NCI-H2227 (cell line): ENCODE measurements around the gene FFAR4.

Experiments
- DNase-seq: peaks from one replicate; lab custom pipeline; 2025; ENCODE audit not compliant: unreplicated experiment; lab: John Stamatoyannopoulos, UW

Gene FFAR4

DNA sequence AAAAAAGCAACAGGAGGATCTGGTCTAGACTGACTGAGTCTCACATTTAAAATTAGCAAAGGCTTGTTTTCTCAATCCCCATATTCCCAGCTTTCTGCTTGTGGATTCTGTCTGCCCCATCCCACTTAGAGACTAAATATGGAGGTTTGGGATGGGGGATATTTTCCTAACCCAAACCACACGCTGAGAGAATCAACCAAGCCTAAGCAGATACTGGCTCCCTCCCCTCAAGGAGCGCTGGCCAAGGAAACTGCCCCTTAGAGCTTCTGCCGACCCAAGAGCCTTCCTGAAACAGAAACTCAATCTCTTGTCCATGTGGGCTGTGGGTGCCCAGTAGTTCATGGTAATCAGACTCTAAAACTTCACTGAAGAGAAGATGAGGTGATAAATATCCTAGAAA lies 3.9 kb downstream of the FFAR4 start:
- DNase-seq = no peak

DNA sequence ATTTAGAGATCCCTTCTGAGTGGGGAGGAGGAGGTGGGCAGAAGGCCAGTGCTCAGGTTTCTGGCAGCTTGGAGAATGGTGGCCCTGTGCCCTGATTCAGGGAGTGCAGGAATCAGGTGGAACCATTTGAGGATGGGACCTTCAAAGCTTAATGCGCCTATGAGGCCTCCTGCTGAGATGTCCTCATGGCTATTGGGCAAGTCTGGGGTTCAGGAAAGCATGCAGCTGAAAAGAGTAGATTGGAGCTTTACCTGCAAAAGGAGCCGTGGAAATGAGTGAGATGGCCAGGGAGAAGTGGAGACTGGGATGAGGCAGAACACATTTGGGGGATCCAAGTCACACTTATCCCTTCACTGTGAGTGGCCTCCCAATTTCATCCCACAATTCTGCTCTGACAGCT lies 6.1 kb downstream of the FFAR4 start:
- no peak for DNase-seq

DNA sequence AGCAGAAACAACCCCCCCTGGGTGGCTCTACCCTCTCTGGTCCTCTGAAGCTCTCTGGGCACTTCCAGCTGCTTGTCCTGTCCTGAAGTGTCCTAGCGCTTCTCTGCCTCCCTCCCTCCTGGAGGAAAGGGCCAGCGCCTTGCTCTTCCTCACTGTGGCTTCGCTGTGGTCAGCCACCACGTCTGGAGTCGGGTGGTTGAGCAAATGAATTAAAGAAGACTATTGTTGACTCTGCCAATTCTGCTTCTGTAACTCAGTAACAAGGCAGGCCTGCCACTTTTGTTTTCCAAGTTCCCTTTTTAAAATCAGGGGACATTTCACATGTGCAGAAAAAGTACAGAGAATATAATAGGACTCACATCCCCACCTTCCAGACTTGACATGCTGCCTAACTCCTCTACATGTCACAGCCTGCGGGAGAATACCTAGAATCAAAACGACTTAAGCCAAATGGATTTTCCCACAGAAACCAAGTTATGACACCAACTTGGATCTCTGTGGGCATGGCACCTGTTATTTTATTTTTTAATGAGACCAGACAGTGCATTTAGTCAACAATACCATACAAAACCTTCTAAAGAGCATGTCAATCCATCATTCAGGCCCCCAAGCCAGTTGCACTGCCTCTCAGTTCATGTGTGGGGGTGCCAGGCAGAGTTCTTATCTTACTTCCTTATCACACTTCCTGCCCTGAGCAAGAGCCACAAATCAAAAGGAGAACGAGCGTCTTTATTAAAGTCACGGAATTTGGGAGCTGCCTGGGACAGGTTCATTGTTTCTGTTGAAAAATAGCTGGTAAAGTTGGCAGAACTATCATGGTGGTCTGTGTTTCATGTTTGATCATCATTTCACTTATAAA lies 6.8 kb downstream of the FFAR4 start:
- no peak for DNase-seq

DNA sequence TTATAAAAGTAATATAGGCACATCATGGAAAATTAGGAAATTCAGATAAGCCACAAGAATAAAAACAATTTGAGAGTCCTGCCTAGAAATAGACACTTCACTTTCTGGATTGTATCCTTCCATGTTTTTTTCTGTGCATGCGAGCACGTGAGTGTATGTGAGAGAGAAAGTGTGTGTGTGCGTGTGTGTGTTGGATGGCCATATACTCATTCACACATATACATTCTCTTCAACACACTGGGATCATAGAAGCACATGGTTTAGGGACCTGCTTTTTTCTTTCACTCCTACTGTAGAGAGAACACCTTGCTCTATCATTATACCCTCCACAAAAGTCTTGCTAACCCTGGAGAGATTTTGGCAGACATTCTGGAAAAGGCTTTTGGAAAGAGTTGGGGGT lies 7.5 kb downstream of the FFAR4 start:
- DNase-seq = no peak

DNA sequence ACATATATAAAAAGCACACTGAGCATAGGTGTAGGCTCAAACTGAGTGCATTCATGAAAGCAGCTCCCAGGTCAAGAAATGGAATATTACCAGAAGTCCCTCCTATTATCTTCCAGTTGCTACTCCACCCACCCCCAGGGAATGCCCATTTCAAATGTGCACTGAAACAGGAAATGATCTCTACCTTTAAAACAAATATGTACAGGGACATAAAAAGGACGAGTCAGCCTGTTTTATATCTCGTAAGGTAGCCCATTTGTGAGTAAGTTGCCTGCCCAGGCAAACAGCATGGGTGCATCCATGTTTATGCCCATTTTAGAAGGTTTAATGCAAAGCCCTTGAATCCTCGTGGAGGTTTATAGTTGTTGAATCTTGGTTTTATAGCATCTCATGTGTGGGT lies 10.4 kb downstream of the FFAR4 start:
- DNase-seq = no peak

DNA sequence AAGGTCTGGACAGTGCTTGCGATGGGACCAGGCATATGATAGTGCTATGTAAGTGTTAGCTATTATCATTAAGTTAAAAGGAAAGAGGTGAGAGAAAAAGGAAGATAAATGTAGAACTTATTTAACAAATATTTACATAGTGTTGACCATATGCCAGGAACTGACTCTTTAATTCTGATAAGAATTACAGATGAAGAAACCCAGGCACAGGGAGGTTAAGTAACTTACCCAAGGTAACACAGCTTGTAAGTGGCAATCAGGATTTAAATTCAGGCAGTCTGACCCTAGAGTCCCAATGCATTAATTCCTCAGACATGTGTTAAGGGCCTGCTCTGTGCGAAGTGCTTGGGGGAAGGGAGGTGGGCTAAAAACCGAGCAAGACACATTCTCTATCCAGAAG lies 11.1 kb downstream of the FFAR4 start:
- DNase-seq = no peak

DNA sequence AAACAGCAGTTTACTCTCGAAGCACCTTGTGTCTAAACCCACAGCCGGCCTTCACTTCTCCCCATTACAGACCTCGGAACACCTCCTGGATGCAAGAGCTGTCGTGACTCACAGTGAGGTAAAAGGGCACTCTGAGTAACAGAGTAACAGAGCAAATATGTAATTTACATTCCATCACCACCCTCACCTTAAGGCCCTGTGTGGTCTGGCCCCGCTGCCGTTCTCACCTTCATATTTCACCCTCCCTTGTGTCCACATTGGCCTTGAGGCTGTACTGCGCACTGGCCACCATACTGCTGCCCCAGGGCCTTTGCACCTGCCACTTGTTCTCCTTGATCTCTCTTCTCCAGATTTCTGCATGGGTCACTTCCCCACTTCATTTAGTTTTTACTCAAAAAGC lies 12.6 kb downstream of the FFAR4 start:
- DNase-seq = no peak

DNA sequence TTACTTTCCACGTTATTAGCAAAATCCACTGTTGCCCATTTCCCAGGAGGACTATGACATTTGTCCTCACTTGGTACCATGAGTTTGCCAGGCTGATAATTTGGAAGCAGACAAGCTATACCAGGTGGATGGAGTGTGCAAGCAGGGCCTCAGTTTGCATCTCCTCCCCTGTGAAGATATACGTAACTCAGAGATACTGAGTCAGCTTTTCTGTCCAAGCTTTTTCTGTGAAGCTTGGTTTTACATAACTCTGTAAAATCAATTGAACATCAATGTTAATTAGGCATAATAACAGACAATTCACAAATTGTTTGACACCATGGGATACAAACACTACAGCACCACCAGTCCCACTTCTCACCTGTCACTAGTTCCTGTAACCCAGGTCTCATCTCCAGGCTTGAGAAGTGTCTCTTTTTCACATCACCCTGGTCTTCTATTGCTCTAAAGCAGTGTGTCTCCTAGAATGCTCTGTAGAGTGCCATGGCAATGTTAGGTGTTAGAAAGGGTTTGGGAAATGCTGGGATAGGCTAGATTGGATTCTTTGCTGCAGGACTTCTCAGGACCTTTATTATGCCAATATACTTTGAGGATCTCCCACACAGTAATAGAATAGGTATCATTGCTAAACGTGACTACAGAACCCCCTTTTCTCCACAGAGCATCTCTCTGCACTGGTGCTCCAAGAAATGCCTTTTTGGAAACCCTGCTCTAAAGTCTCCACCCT lies 13.7 kb downstream of the FFAR4 start:
- DNase-seq = no peak

DNA sequence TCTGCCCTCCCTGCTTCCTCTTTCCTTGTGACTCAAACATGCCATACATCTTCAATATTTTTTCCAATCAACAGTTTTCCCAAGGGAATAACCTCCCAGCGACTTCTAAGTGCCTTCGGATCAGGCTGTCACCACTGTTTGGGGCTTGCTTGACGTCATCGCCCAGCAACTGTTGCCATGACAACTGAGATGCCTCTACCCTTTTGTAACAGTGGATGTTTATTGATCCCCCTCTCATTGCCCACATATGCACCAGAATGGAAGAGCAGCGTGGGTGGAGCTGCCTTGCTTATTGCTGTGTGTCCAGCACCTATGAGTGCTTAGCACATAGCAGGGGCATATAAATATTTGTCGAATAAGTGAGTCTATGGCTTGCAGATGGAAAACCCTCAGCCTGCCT lies 14.4 kb downstream of the FFAR4 start:
- DNase-seq = peak; percentile 61

DNA sequence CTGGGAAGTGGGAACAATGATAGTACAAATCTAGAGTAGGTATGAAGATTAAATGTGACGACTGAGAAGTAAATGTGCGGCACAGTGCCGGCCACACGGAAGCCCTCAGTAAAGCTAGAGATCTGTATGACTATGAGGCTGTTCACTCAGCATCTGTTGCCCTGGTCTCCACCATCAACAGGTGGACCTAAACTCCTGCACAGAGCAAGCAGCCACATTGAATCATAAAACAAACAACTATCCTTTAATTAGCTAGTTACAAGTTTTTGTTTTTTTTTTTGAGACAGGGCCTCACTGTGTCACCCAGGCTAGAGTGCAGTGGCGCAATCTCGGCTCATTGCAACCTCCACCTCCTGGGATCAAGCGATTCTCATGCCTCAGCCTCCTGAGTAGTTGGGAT lies 18.0 kb downstream of the FFAR4 start:
- no peak for DNase-seq

DNA sequence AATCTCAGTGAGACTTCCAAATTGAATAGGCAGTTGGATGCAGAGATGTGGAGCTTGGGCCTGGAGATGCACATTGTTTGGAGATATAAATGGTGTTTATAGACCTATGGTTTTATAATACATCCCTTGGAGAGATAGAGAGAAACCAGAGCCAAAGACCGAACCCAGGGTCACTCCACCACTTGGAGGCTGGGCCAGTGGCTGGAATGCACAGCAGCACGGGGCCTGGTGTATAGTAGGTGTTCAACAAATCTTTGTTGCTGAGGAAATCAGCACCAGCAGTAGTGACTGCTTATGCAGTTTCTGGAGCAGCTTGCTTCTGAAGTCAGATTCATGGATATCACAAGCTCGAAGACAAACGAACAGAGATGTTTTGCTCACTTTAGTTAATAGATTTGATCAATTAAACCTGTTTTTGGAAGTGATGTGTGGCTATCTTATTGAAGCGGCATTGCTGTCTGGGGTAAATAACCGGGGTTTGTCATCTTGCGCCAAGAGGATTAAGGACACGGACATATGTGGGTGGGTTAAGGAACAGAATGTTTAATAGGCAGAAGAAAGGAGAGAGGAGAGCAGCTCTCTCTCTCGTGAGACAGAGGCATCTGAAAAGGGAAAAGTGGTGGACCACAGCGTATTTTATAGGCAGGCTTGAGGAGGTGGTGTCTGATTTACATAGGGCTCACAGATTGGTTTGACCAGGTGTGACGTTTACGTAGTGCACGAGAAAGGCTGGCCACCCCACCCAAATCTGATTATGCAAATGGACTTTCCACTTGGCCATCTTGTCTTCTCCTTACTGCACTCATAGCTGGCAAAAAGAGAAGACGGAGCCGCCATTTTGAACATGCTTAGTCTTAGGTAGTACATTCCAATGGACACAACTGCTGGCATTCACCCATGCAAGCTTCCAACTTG lies 23.4 kb downstream of the FFAR4 start:
- DNase-seq = no peak

DNA sequence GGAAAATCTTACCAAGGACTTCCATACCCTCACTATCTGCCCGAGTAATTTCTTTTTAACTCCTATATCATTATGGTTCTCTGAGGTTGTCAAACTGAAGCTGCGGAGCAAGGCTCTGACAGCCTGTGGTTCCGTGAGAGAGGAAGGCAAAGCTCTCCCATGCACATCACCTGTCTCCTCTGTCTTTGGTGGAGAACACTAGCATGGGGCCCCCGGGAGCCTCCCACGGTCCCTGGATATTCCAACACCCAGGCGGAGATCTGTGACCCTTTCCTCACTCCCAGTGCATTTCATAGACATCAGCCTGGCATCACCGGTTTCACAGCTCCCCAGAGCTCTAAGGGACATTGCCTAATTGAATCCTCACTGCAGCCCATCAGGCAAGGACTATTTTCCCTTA lies 24.2 kb downstream of the FFAR4 start:
- DNase-seq = no peak

DNA sequence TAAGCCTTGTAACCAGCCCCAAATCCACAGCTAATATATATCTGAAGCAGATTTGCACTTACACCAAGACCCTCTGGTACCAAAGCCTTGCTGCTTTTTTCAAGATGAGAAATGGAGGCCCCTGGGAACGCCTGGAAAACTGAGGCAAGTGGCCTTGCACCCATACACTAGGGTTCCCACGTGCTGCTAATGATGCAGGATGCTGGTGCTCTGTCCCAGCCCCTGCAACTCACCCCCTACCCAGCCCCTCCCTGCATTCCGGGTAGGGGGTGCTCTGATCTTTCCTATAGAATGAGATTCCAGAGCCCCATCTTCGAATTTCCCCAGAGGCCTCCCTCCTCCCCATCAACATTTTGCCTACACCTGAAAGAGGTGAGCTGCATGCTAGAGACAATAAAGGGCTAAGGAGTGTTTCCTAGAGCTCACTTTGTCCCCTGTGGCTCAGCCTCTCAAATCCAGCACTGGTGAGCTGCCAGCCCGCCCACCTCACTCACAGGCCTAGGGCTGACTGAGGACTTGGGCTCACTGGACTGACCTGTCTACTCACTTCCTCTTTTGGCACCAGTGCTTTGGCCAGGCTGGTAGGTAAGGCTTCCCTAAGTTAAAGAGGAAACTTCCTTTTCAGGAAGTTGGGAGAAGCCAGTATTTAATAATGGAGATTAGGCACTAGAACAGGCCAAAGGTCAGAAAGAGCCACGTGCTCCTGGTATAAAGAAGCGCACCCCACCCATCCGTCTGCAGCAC lies 24.8 kb downstream of the FFAR4 start:
- no peak for DNase-seq

DNA sequence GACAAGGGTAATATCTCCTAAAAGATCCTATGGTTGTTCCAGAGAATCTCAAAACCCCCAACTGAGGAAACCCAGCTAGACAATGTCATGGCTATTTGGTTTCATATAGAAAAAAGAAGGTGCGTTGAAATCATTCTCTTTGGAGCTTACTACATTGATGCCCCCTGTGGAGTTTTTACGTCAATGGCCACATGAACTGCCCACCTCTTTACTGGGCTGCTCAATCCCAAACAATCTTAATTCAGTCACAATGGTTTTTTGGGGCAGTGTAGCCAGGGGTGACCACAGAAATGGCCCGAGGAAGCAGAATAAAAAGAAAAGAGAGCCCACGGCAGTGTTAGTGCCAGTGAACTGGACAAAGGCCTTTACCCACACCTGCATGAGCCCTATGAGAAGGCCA lies 26.8 kb downstream of the FFAR4 start:
- no peak for DNase-seq

DNA sequence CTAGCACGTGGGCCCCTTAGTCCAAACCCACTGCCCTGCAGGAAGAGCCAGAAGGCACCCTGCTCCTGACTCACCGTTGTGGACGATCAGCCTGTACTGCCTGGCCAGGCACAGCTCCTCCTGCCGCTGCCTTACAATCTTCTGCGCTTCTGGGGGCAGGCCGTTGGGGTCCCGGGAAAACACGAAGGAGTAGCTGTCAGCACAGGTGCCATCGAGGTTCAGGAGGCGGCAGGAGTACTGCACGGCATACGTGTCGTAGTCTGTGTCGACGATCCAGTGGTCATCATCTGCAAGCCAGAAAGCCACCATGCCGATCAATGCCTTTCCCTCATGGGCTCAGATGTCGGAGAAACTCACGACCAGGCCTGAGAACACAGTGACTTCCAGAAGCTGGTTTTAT lies 27.3 kb downstream of the FFAR4 start:
- DNase-seq = no peak

DNA sequence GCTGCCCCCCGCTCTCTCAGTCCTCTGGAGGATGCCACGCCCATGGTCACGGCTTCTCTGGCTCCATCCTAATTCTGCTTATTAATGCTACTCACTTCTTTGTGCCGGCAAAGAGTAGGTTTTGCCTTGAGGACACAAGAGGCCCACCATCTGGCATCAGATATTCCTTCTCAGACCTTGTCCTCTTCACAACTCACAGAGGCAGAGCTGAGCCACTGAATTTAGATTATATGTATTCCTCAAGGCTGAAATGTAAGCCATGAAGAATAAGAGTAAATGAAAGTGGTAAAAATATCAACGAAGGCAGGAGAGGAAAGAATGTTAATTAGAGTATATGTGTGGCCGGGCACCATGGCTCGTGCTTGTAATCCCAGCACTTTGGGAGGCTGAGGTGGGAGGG lies 28.1 kb downstream of the FFAR4 start:
- DNase-seq = no peak

DNA sequence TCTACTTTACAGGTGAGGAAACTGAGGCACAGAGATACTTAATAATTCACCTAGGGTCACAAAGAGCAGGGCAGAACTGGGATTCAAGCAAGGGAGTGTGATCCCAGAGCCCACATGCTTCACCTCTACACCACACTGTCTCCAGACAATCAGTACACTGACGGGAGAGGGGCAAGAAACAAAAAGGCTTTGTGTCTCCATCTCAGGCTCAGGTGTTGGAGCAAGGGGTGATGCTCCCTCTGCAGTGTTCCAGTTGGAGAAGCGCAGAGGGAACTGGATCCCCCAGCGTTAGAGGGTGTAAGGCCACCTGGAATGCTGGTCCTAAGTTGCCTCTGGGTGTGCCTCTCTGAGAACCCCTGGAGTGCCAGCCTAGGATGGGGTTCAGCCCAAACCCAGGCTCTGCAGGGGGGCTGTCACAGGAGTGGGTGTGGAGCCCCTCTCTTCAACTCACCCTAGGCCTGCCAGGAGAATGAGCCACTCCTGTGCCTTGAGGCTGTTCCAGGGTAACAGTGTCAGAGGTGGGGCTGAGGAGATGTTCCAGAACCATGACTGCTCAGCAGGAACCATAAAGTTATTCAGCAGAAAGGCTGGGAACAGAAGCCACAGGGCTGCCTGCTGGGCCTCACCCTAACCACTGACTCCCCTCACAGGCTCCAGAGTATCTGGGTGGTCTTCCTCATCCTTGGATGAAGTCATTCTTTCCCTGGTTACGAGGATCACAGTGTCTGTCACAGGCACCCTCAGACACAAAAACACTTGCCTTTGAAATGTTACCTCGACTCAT lies 29.1 kb downstream of the FFAR4 start:
- DNase-seq = no peak

DNA sequence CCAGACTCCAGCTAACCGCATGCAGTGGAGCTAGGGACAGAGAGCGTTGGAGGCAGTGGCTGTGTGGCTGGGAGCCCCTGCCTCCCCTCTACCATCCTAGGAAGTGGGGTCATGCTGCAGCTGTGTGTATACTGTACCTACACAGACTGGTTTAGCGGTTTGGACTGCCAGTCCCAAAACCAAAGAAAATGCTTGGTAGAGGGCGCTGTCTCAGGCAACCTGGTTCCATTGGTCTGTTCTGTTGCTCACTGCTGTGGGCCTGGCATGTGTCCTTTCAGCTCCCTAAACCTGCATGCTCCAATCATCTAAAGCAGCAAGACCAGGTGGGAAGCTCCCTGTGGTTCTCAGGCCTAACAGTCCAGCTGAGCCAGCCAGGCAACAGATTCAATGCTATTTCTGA lies 30.1 kb downstream of the FFAR4 start:
- DNase-seq = no peak

DNA sequence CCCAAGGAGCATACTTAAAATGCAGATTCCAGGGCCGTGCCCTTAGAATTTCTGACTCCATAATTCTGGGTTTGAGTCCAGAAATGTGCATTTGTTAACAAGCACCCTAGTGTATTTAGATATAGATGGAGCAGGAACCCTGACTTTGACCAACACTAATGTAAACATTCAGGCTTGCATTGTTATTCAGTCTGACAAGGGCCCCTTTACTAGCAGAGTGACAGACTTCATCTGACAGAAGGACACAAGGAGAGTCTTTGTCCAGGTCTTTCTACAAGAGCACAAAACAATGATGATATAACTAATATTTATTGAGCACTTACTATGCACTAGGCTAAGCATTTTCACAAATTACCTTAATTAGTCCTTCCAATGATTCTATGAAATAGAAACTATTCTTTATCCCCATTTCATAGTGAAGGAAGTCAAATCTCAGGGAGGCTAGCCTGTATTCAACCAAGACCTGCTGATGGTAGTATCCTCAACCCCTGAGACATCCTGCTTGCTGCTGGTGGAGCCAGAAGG lies 30.7 kb downstream of the FFAR4 start:
- DNase-seq = no peak

DNA sequence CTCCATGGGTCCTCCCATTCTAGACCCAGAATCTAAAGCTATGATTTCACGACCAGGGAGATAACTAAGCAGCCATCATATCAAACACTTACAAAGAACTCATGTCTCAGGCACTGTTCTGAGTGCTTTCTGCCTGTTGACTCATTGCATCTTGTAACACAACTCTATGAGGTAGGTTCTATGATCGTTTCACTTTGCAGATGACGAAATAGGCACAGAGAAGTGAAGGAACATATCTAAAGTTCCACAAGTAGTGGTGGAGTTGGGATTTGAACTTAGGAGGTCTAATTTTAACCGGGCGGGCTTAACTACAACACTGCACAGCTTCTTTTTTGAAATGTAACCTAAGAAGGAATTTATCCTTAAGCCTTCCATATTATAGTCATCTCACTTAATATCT lies 31.7 kb downstream of the FFAR4 start:
- DNase-seq = no peak
